Calu3 (cell line): ENCODE data around the gene PICK1. TPM values are rescaled to one million over a fixed set of nuclear protein-coding genes. Genes with fewer than 3 reads are reported as not detected.

Source experiments
- BruUV-seq: library from RNA; stranded (reverse); fragments of 400-500 nt; replicated peaks from 2 replicates; lab custom pipeline; 2021; lab: Mats Ljungman, UMichigan
- CTCF ChIA-PET: fragments of 300-600 bp; sonication (Branson Sonifier 250); formaldehyde crosslinking; loops from one replicate; lab custom pipeline; 2022; ENCODE audit warnings: antibody characterized with exemption; lab: Charles Lee
- DNase-seq: peaks from one replicate; pipeline ENCODE4 v3.0.0; 2022
- H3K27ac Mint-ChIP-seq: one replicate; pipeline ENCODE4 v1.8.0; 2022; ENCODE audit warnings: mixed read lengths; ENCODE audit not compliant: unreplicated experiment
- H3K27me3 Mint-ChIP-seq: one replicate; pipeline ENCODE4 v1.8.0; 2022; ENCODE audit warnings: mixed read lengths; ENCODE audit not compliant: unreplicated experiment
- H3K36me3 Mint-ChIP-seq: one replicate; pipeline ENCODE4 v1.8.0; 2022; ENCODE audit warnings: mild to moderate bottlenecking, moderate library complexity, mixed read lengths; ENCODE audit not compliant: insufficient read depth, unreplicated experiment
- H3K4me1 Mint-ChIP-seq: one replicate; pipeline ENCODE4 v1.8.0; 2022; ENCODE audit warnings: mild to moderate bottlenecking, low read depth, mixed read lengths; ENCODE audit not compliant: unreplicated experiment
- H3K4me3 Mint-ChIP-seq: one replicate; pipeline ENCODE4 v1.8.0; 2022; ENCODE audit warnings: mild to moderate bottlenecking, low read depth, moderate library complexity, mixed read lengths; ENCODE audit not compliant: unreplicated experiment
- H3K9me3 Mint-ChIP-seq: one replicate; pipeline ENCODE4 v1.8.0; 2022; ENCODE audit warnings: low read depth, mixed read lengths; ENCODE audit not compliant: unreplicated experiment
- CTCF ChIP-seq: fragments of 200-600 bp; IDR thresholded peaks from one replicate; pipeline ENCODE4 v1.8.0; 2022; ENCODE audit warnings: antibody characterized with exemption; ENCODE audit not compliant: unreplicated experiment
- intact Hi-C: fragments of 100-400 bp; cut with micrococcal nuclease; formaldehyde crosslinking; loops from one replicate; pipeline ENCODE4 v1.10.0; 2022; ENCODE audit not compliant: unreplicated experiment
- total RNA-seq: library from RNA; stranded (reverse); gene quantifications from 2 replicates; pipeline ENCODE4 v1.2.3, GENCODE V29; 2022

Gene PICK1
- total RNA-seq, 1 experiment from 2014 or later: 54.2 TPM

GRCh38 chr22:38086001-38086845 is 29.0 kb downstream of the PICK1 start:
- DNase-seq: no peak
- no peak for TF ChIP-seq CTCF
- no TSS peak for BruUV-seq
- intact Hi-C loops: no loop called here
- peaks cover 20% of the 10 kb centered on the region for H3K4me1 Mint-ChIP-seq
- peak overlapping the region; percentile 45 for H3K4me3 Mint-ChIP-seq
- H3K27me3 Mint-ChIP-seq: no peaks in the 10 kb centered on the region
- no peaks in the 10 kb centered on the region for H3K9me3 Mint-ChIP-seq
- H3K36me3 Mint-ChIP-seq: peaks cover 75% of the 10 kb centered on the region
- H3K27ac Mint-ChIP-seq: no peak overlapping the region
- CTCF ChIA-PET: no interaction called here

- CTCF ChIA-PET: no interaction called here
- Mint-ChIP-seq H3K36me3 (peaks cover 76% of the 10 kb centered on the region), H3K4me1 (peaks cover 20% of the 10 kb centered on the region), H3K27ac (peak overlapping the region; percentile 40), H3K4me3 (no peak overlapping the region), H3K9me3 (no peaks in the 10 kb centered on the region), H3K27me3 (no peaks in the 10 kb centered on the region)
- no TSS peak for BruUV-seq
- TF ChIP-seq CTCF: no peak
- intact Hi-C loops: no loop called here
- DNase-seq: no peak
Observed at GRCh38 chr22:38086942-38087341, 29.7 kb downstream of the PICK1 start.

GRCh38 chr22:38087855-38088254 is 30.7 kb downstream of the PICK1 start:
- BruUV-seq: no TSS peak
- TF ChIP-seq CTCF: no peak
- Mint-ChIP-seq H3K27ac (peak overlapping the region; percentile 40), H3K4me3 (peak overlapping the region; percentile 9), H3K36me3 (peaks cover 80% of the 10 kb centered on the region), H3K4me1 (peaks cover 20% of the 10 kb centered on the region), H3K27me3 (no peaks in the 10 kb centered on the region), H3K9me3 (no peaks in the 10 kb centered on the region)
- no peak for DNase-seq
- CTCF ChIA-PET: no interaction called here
- intact Hi-C loops: no loop called here

GRCh38 chr22:38088629-38089473 is 31.6 kb downstream of the PICK1 start:
- no TSS peak for BruUV-seq
- Mint-ChIP-seq H3K27me3 (no peaks in the 10 kb centered on the region), H3K9me3 (no peaks in the 10 kb centered on the region), H3K27ac (no peak overlapping the region), H3K36me3 (peaks cover 85% of the 10 kb centered on the region), H3K4me3 (no peak overlapping the region), H3K4me1 (peaks cover 20% of the 10 kb centered on the region)
- DNase-seq: no peak
- TF ChIP-seq CTCF: no peak
- CTCF ChIA-PET: no interaction called here
- intact Hi-C loops: no loop called here
